ENCODE data around the gene NMNAT2.
"Not testable (repeated sequence)": the region's sequence is repeated elsewhere in the genome, so short reads cannot be mapped to it uniquely, and the experiment has no call there.

The NMNAT2 gene

GRCh38 chr1:183282101-183282855 is 135.9 kb downstream of the NMNAT2 start:
- DNase-seq: no peak

GRCh38 chr1:183281553-183282091 is 136.6 kb downstream of the NMNAT2 start:
- DNase-seq: peak; percentile 98

- no peak for DNase-seq
Observed at GRCh38 chr1:183281039-183281438, 137.1 kb downstream of the NMNAT2 start.

- DNase-seq: peak; percentile 86
Observed at GRCh38 chr1:183279835-183280234, 138.3 kb downstream of the NMNAT2 start.

- peak; percentile 83 for DNase-seq
Observed at GRCh38 chr1:183278739-183279591, 139.2 kb downstream of the NMNAT2 start.

GRCh38 chr1:183277821-183278738 is 140.1 kb downstream of the NMNAT2 start:
- peak; percentile 64 for DNase-seq

- DNase-seq: peak; percentile 97
Observed at GRCh38 chr1:183276386-183277080, 141.6 kb downstream of the NMNAT2 start.

GRCh38 chr1:183275322-183275721 is 142.9 kb downstream of the NMNAT2 start:
- DNase-seq: peak; percentile 31

- no peak for DNase-seq
Observed at GRCh38 chr1:183274836-183275235, 143.3 kb downstream of the NMNAT2 start.

- DNase-seq: not testable (repeated sequence)
Observed at GRCh38 chr1:183273984-183274383, 144.2 kb downstream of the NMNAT2 start.

GRCh38 chr1:183273300-183273699 is 144.9 kb downstream of the NMNAT2 start:
- DNase-seq: no peak

- peak; percentile 93 for DNase-seq
Observed at GRCh38 chr1:183272390-183272848, 145.8 kb downstream of the NMNAT2 start.

- peak; percentile 64 for DNase-seq
Observed at GRCh38 chr1:183270541-183271141, 147.5 kb downstream of the NMNAT2 start.

- no peak for DNase-seq
Observed at GRCh38 chr1:183267646-183268431, 150.3 kb downstream of the NMNAT2 start.

GRCh38 chr1:183263886-183264602 is 154.1 kb downstream of the NMNAT2 start:
- no peak for DNase-seq

- DNase-seq: no peak
Observed at GRCh38 chr1:183262628-183263200, 155.5 kb downstream of the NMNAT2 start.

GRCh38 chr1:183259924-183260323 is 158.3 kb downstream of the NMNAT2 start:
- peak; percentile 19 for DNase-seq

- DNase-seq: no peak
Observed at GRCh38 chr1:183255073-183255472, 163.1 kb downstream of the NMNAT2 start.

GRCh38 chr1:183251959-183252450 is 166.2 kb downstream of the NMNAT2 start:
- DNase-seq: peak; percentile 31
